H9 (cell line): Measurements from ENCODE around the gene NXPH3. TPM values are rescaled to one million over a fixed set of nuclear protein-coding genes. Genes with fewer than 3 reads are reported as not detected.

Source experiments
- DNase-seq: peaks from one replicate; pipeline ENCODE4 v3.0.0-alpha.2; 2017
- H2AFZ ChIP-seq: one replicate; pipeline ENCODE4 v1.6.1; 2013; ENCODE audit warnings: mild to moderate bottlenecking, low read length, control low read depth, moderate library complexity
- H2AK5ac ChIP-seq: 2 replicates; pipeline ENCODE4 v1.6.1; 2013; ENCODE audit warnings: low read length, control low read depth, mixed read lengths; ENCODE audit not compliant: insufficient read length
- H2BK120ac ChIP-seq: one replicate; pipeline ENCODE4 v1.6.1; 2013; ENCODE audit warnings: low read depth, mild to moderate bottlenecking, low read length, control low read depth, inconsistent platforms; ENCODE audit not compliant: poor library complexity, severe bottlenecking
- H2BK12ac ChIP-seq: 2 replicates; pipeline ENCODE4 v1.6.1; 2013; ENCODE audit warnings: low read length, control low read depth, mixed read lengths, low read depth; ENCODE audit not compliant: insufficient read length
- H2BK15ac ChIP-seq: 2 replicates; pipeline ENCODE4 v1.6.1; 2013; ENCODE audit warnings: low read depth, low read length, control low read depth
- H2BK20ac ChIP-seq: one replicate; pipeline ENCODE4 v1.6.1; 2013; ENCODE audit warnings: low read depth, mild to moderate bottlenecking, low read length, control low read depth, inconsistent platforms; ENCODE audit not compliant: poor library complexity, severe bottlenecking
- H2BK5ac ChIP-seq: 2 replicates; pipeline ENCODE4 v1.6.1; 2013; ENCODE audit warnings: low read length, control low read depth, mixed read lengths; ENCODE audit not compliant: insufficient read length
- H3K14ac ChIP-seq: 2 replicates; pipeline ENCODE4 v1.6.1; 2013; ENCODE audit warnings: low read length, control low read depth; ENCODE audit not compliant: insufficient read depth
- H3K18ac ChIP-seq: 2 replicates; pipeline ENCODE4 v1.6.1; 2013; ENCODE audit warnings: low read depth, mild to moderate bottlenecking, mixed read lengths, low read length, control low read depth; ENCODE audit not compliant: insufficient read length
- H3K23ac ChIP-seq: 2 replicates; pipeline ENCODE4 v1.6.1; 2013; ENCODE audit warnings: low read length, control low read depth, mixed read lengths, low read depth; ENCODE audit not compliant: insufficient read length
- H3K23me2 ChIP-seq: 2 replicates; pipeline ENCODE4 v1.6.1; 2013; ENCODE audit warnings: low read depth, mild to moderate bottlenecking, mixed read lengths, low read length, control low read depth; ENCODE audit not compliant: insufficient read length, poor library complexity, severe bottlenecking
- H3K27ac ChIP-seq: 2 replicates; pipeline ENCODE4 v1.5.1; 2013; ENCODE audit warnings: low read length, control low read depth, mixed read lengths, low read depth; ENCODE audit not compliant: insufficient read length
- H3K27me3 ChIP-seq: 2 replicates; pipeline ENCODE4 v1.6.1; 2013; ENCODE audit warnings: low read length, control low read depth, inconsistent platforms; ENCODE audit not compliant: insufficient read depth
- H3K4ac ChIP-seq: 2 replicates; pipeline ENCODE4 v1.6.1; 2013; ENCODE audit warnings: low read depth, mild to moderate bottlenecking, control low read depth, inconsistent platforms, low read length, moderate library complexity
- H3K4me1 ChIP-seq: 2 replicates; pipeline ENCODE4 v1.6.1; 2013; ENCODE audit warnings: low read length, control low read depth, inconsistent platforms; ENCODE audit not compliant: insufficient read depth
- H3K4me2 ChIP-seq: 2 replicates; pipeline ENCODE4 v1.6.1; 2013; ENCODE audit warnings: low read length, control low read depth, mixed read lengths; ENCODE audit not compliant: insufficient read length, insufficient read depth
- H3K56ac ChIP-seq: 2 replicates; pipeline ENCODE4 v1.6.1; 2013; ENCODE audit warnings: low read depth, mild to moderate bottlenecking, mixed read lengths, low read length, control low read depth; ENCODE audit not compliant: insufficient read length
- H3K79me1 ChIP-seq: 2 replicates; pipeline ENCODE4 v1.6.1; 2013; ENCODE audit warnings: low read depth, mild to moderate bottlenecking, moderate library complexity, low read length, control low read depth, inconsistent platforms; ENCODE audit not compliant: insufficient read depth, poor library complexity, severe bottlenecking
- H3K79me2 ChIP-seq: 2 replicates; pipeline ENCODE4 v1.6.1; 2013; ENCODE audit warnings: low read length, control low read depth, inconsistent platforms; ENCODE audit not compliant: insufficient read depth
- H3K9ac ChIP-seq: 2 replicates; pipeline ENCODE4 v1.6.1; 2013; ENCODE audit warnings: low read length, control low read depth, mixed read lengths; ENCODE audit not compliant: insufficient read length; ENCODE audit errors: extremely low read depth
- H3K9me3 ChIP-seq: one replicate; pipeline ENCODE4 v1.6.1; 2013; ENCODE audit warnings: low read depth, low read length, inconsistent platforms; ENCODE audit not compliant: control insufficient read depth
- H3T11ph ChIP-seq: one replicate; pipeline ENCODE4 v1.6.1; 2013; ENCODE audit warnings: mild to moderate bottlenecking, low read length, control low read depth, inconsistent platforms
- H4K20me1 ChIP-seq: one replicate; pipeline ENCODE4 v1.6.1; 2013; ENCODE audit not compliant: control insufficient read depth, insufficient read length, insufficient read depth
- H4K5ac ChIP-seq: 2 replicates; pipeline ENCODE4 v1.6.1; 2013; ENCODE audit warnings: low read depth, mild to moderate bottlenecking, mixed read lengths, low read length, control low read depth; ENCODE audit not compliant: insufficient read length
- H4K8ac ChIP-seq: replicated peaks from 2 replicates; pipeline ENCODE4 v1.6.1; 2013; ENCODE audit warnings: low read length, control low read depth, mixed read lengths, low read depth; ENCODE audit not compliant: insufficient read length
- H4K91ac ChIP-seq: 2 replicates; pipeline ENCODE4 v1.6.1; 2013; ENCODE audit warnings: low read depth, mild to moderate bottlenecking, moderate library complexity, mixed read lengths, low read length, control low read depth; ENCODE audit not compliant: insufficient read length
- H3K27ac Mint-ChIP-seq, 3 experiments: 2 replicates in 2 of 3; 3 replicates in 1 of 3; pipeline ENCODE4 v1.8.0; 2020 to 2021; ENCODE audit warnings: mixed read lengths in 3 of 3, mild to moderate bottlenecking in 1 of 3, moderate library complexity in 1 of 3
- H3K27me3 Mint-ChIP-seq: 2 replicates; pipeline ENCODE4 v1.8.0; 2021; ENCODE audit warnings: low read depth, mild to moderate bottlenecking, moderate library complexity, mixed read lengths
- H3K36me3 Mint-ChIP-seq, 3 experiments: 2 replicates in 2 of 3; 3 replicates in 1 of 3; pipeline ENCODE4 v1.8.0; 2020 to 2021; ENCODE audit warnings: low read depth in 3 of 3, mixed read lengths in 3 of 3; ENCODE audit not compliant: insufficient read depth in 1 of 3
- H3K4me1 Mint-ChIP-seq, 2 experiments: 2 replicates each; pipeline ENCODE4 v1.8.0; 2020; ENCODE audit warnings: mixed read lengths in 2 of 2
- H3K4me3 Mint-ChIP-seq, 2 experiments: 2 replicates in 1 of 2; 3 replicates in 1 of 2; pipeline ENCODE4 v1.8.0; 2020 to 2021; ENCODE audit warnings: mild to moderate bottlenecking in 2 of 2, mixed read lengths in 2 of 2, moderate library complexity in 1 of 2
- H3K9me3 Mint-ChIP-seq, 2 experiments: 2 replicates in 1 of 2; 3 replicates in 1 of 2; pipeline ENCODE4 v1.8.0; 2020; ENCODE audit warnings: mild to moderate bottlenecking in 2 of 2, mixed read lengths in 2 of 2, moderate library complexity in 1 of 2
- WGBS: extraction: QIAGEN DNeasy Blood & Tissue Kit; methylation state at CpG from one replicate; pipeline ENCODE4 v1.1.7; 2013; ENCODE audit warnings: missing lambda C conversion rate, low lambda C conversion rate, mixed read lengths; ENCODE audit not compliant: insufficient read length; ENCODE audit errors: extremely low coverage; 5-methylcytosine and 5-hydroxymethylcytosine counted together
- total RNA-seq: library from RNA; stranded (reverse); gene quantifications from 2 replicates; pipeline ENCODE4 v1.2.1, GENCODE V29; 2021
- TF ChIP-seq, protein P1 (sequence below): fragments of 200-600 bp; sonication (generic); conservative IDR thresholded peaks from 3 replicates; pipeline ENCODE4 v1.8.0; 2021; ENCODE audit warnings: antibody characterized with exemption, mild to moderate bottlenecking

The NXPH3 gene
- total RNA-seq, 1 experiment from 2014 or later = 1.3 TPM

GRCh38 chr17:49579522-49579921, 3.9 kb downstream of the NXPH3 start:
- Histone ChIP-seq H3K79me2 (no peaks in the 10 kb centered on the region), H4K8ac (no peak overlapping the region), H3K9me3 (no peaks in the 10 kb centered on the region), H3T11ph (no peak overlapping the region), H3K4me1 (peaks cover 3% of the 10 kb centered on the region; the same call in 1 of the 2 replicates), H3K23me2 (peaks cover 4% of the 10 kb centered on the region), H2BK15ac (no peak overlapping the region), H3K18ac (no peak overlapping the region), H2BK12ac (no peak overlapping the region), H2BK5ac (no peak overlapping the region), H2BK20ac (no peak overlapping the region), H2AFZ (no peak overlapping the region), H3K14ac (no peak overlapping the region), H4K20me1 (no peaks in the 10 kb centered on the region), H3K9ac (no peak overlapping the region), H2AK5ac (no peak overlapping the region), H4K5ac (no peak overlapping the region), H2BK120ac (no peak overlapping the region), H3K4ac (no peak overlapping the region), H3K23ac (no peak overlapping the region), H4K91ac (no peak overlapping the region), H3K27ac (no peak overlapping the region), H3K27me3 (peaks cover 3% of the 10 kb centered on the region; the same call in 1 of the 2 replicates), H3K56ac (no peak overlapping the region), H3K79me1 (no peaks in the 10 kb centered on the region), H3K4me2 (no peak overlapping the region)
- no CpG with 5 or more reads among the region's 5 CpGs for WGBS
- no peak overlapping the region for H3K27ac Mint-ChIP-seq
- peaks cover 27% of the 10 kb centered on the region for H3K27me3 Mint-ChIP-seq
- no peaks in the 10 kb centered on the region; a peak in 1 of 5 replicates for H3K9me3 Mint-ChIP-seq
- H3K4me1 Mint-ChIP-seq = peaks cover 19 to 27% of the 10 kb centered on the region in 2 experiments
- TF ChIP-seq, protein P1, sequence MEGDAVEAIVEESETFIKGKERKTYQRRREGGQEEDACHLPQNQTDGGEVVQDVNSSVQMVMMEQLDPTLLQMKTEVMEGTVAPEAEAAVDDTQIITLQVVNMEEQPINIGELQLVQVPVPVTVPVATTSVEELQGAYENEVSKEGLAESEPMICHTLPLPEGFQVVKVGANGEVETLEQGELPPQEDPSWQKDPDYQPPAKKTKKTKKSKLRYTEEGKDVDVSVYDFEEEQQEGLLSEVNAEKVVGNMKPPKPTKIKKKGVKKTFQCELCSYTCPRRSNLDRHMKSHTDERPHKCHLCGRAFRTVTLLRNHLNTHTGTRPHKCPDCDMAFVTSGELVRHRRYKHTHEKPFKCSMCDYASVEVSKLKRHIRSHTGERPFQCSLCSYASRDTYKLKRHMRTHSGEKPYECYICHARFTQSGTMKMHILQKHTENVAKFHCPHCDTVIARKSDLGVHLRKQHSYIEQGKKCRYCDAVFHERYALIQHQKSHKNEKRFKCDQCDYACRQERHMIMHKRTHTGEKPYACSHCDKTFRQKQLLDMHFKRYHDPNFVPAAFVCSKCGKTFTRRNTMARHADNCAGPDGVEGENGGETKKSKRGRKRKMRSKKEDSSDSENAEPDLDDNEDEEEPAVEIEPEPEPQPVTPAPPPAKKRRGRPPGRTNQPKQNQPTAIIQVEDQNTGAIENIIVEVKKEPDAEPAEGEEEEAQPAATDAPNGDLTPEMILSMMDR = no peak
- DNase-seq = no peak
- H3K36me3 Mint-ChIP-seq = no peaks in the 10 kb centered on the region
- H3K4me3 Mint-ChIP-seq = no peak overlapping the region
